Loucy (cell line): ENCODE measurements around the gene TBC1D7.

Experiments
- H2AFZ ChIP-seq: fragments of 200-600 bp; sonication (generic); 2 replicates; pipeline ENCODE4 v1.6.0; 2016; ENCODE audit warnings: antibody characterized with exemption, mild to moderate bottlenecking, low read length, moderate library complexity
- H3F3A ChIP-seq: fragments of 200-600 bp; 2 replicates; pipeline ENCODE4 v1.6.0; 2016; ENCODE audit warnings: antibody characterized with exemption, low read depth, mild to moderate bottlenecking
- H3K27me3 ChIP-seq: fragments of 200-600 bp; sonication (generic); 2 replicates; pipeline ENCODE4 v1.6.1; 2014; ENCODE audit warnings: low read length, mild to moderate bottlenecking; ENCODE audit not compliant: insufficient read depth, poor library complexity, severe bottlenecking
- H3K36me3 ChIP-seq: fragments of 200-600 bp; sonication (generic); 2 replicates; pipeline ENCODE4 v1.6.1; 2016; ENCODE audit warnings: low read length; ENCODE audit not compliant: insufficient read depth
- H3K4me1 ChIP-seq: fragments of 200-600 bp; sonication (generic); 2 replicates; pipeline ENCODE4 v1.5.1; 2014; ENCODE audit warnings: low read length, mild to moderate bottlenecking; ENCODE audit not compliant: insufficient read depth, poor library complexity, severe bottlenecking
- H3K4me2 ChIP-seq: fragments of 200-600 bp; sonication (generic); 2 replicates; pipeline ENCODE4 v1.6.0; 2014; ENCODE audit warnings: antibody characterized with exemption, low read length, low read depth, mild to moderate bottlenecking; ENCODE audit not compliant: poor library complexity, severe bottlenecking
- H3K4me3 ChIP-seq: fragments of 200-600 bp; sonication (generic); 2 replicates; pipeline ENCODE4 v1.5.1; 2014; ENCODE audit warnings: low read length, mild to moderate bottlenecking, mixed read lengths; ENCODE audit not compliant: poor library complexity, severe bottlenecking
- H3K79me2 ChIP-seq: fragments of 200-600 bp; sonication (generic); 2 replicates; pipeline ENCODE4 v1.6.1; 2014; ENCODE audit warnings: low read length; ENCODE audit not compliant: insufficient read depth
- H3K9ac ChIP-seq: fragments of 200-600 bp; sonication (generic); 2 replicates; pipeline ENCODE4 v1.6.0; 2014; ENCODE audit warnings: mild to moderate bottlenecking, low read depth, low read length, moderate library complexity; ENCODE audit not compliant: poor library complexity, severe bottlenecking
- H3K9me2 ChIP-seq: fragments of 200-600 bp; sonication (generic); replicated peaks from 2 replicates; pipeline ENCODE4 v1.6.1; 2016; ENCODE audit warnings: low read depth, low read length, mixed read lengths
- H3K9me3 ChIP-seq: fragments of 200-600 bp; sonication (generic); 2 replicates; pipeline ENCODE4 v1.6.1; 2014; ENCODE audit warnings: mild to moderate bottlenecking, antibody characterized with exemption, low read length, low read depth; ENCODE audit not compliant: insufficient read depth
- H4K20me1 ChIP-seq: fragments of 200-600 bp; sonication (generic); 2 replicates; pipeline ENCODE4 v1.6.0; 2014; ENCODE audit warnings: antibody characterized with exemption, low read length, mild to moderate bottlenecking; ENCODE audit not compliant: insufficient read depth, poor library complexity, severe bottlenecking
- CTCF ChIP-seq: fragments of 200-600 bp; sonication (generic); conservative IDR thresholded peaks from 2 replicates; pipeline ENCODE4 v1.5.1; 2014; ENCODE audit warnings: mild to moderate bottlenecking, antibody characterized with exemption, low read length
- EZH2phosphoT487 ChIP-seq: fragments of 200-600 bp; IDR thresholded peaks from 2 replicates; pipeline ENCODE4 v1.6.1; 2018; ENCODE audit warnings: antibody characterized with exemption, mild to moderate bottlenecking, moderate library complexity, borderline replicate concordance

The TBC1D7 gene

GRCh38 chr6:13277231-13277630 lies 51.1 kb downstream of the TBC1D7 start:
- no peak overlapping the region for H3K9ac ChIP-seq
- no peaks in the 10 kb centered on the region for H3K4me1 ChIP-seq
- no peaks in the 10 kb centered on the region for H3F3A ChIP-seq
- H3K9me3 ChIP-seq: no peaks in the 10 kb centered on the region
- H3K36me3 ChIP-seq: no peaks in the 10 kb centered on the region
- H3K4me3 ChIP-seq: no peak overlapping the region
- H3K9me2 ChIP-seq: no peaks in the 10 kb centered on the region
- H4K20me1 ChIP-seq: no peaks in the 10 kb centered on the region
- H3K4me2 ChIP-seq: no peak overlapping the region
- H2AFZ ChIP-seq: no peak overlapping the region
- no peaks in the 10 kb centered on the region for H3K27me3 ChIP-seq
- H3K79me2 ChIP-seq: no peaks in the 10 kb centered on the region
- TF ChIP-seq EZH2phosphoT487: no peak
- TF ChIP-seq CTCF: no peak

- Histone ChIP-seq H4K20me1 (no peaks in the 10 kb centered on the region), H3K36me3 (no peaks in the 10 kb centered on the region), H3K4me3 (no peak overlapping the region), H3K9me3 (no peaks in the 10 kb centered on the region), H3K79me2 (no peaks in the 10 kb centered on the region), H3K9me2 (no peaks in the 10 kb centered on the region), H3K27me3 (no peaks in the 10 kb centered on the region), H3K4me2 (no peak overlapping the region), H2AFZ (no peak overlapping the region), H3K9ac (no peak overlapping the region), H3F3A (no peaks in the 10 kb centered on the region), H3K4me1 (no peaks in the 10 kb centered on the region)
- TF ChIP-seq EZH2phosphoT487 (no peak), CTCF (no peak)
Observed at GRCh38 chr6:13275435-13275989, 52.8 kb downstream of the TBC1D7 start.

GRCh38 chr6:13274707-13275434 lies 53.5 kb downstream of the TBC1D7 start:
- no peak overlapping the region for H3K4me3 ChIP-seq
- H4K20me1 ChIP-seq: no peaks in the 10 kb centered on the region
- no peak overlapping the region for H3K9ac ChIP-seq
- no peaks in the 10 kb centered on the region for H3K27me3 ChIP-seq
- no peak overlapping the region for H3K4me2 ChIP-seq
- H3K9me2 ChIP-seq: no peaks in the 10 kb centered on the region
- no peak overlapping the region for H2AFZ ChIP-seq
- no peaks in the 10 kb centered on the region for H3K4me1 ChIP-seq
- no peak for TF ChIP-seq CTCF
- TF ChIP-seq EZH2phosphoT487: no peak
- no peaks in the 10 kb centered on the region for H3K79me2 ChIP-seq
- no peaks in the 10 kb centered on the region for H3K9me3 ChIP-seq
- no peaks in the 10 kb centered on the region for H3F3A ChIP-seq
- no peaks in the 10 kb centered on the region for H3K36me3 ChIP-seq
